HG03280 (cell line): ENCODE measurements around the gene SMCO4.

ENCODE experiments used
- ATAC-seq: cut with Tn5 transposase; IDR thresholded peaks from one replicate; pipeline ENCODE4 v1.9.1; 2021; ENCODE audit warnings: mild to moderate bottlenecking, moderate library complexity; ENCODE audit not compliant: unreplicated experiment

The SMCO4 gene

GRCh38 chr11:93510196-93510873 is 32.9 kb downstream of the SMCO4 start:
- ATAC-seq = no peak

- no peak for ATAC-seq
Observed at GRCh38 chr11:93507517-93507916, 35.7 kb downstream of the SMCO4 start.

GRCh38 chr11:93505703-93506102 is 37.5 kb downstream of the SMCO4 start:
- ATAC-seq = no peak

- ATAC-seq = no peak
Observed at GRCh38 chr11:93504110-93505095, 38.8 kb downstream of the SMCO4 start.

- ATAC-seq = no peak
Observed at GRCh38 chr11:93501856-93502255, 41.3 kb downstream of the SMCO4 start.

- ATAC-seq = no peak
Observed at GRCh38 chr11:93500759-93501158, 42.4 kb downstream of the SMCO4 start.

- ATAC-seq = no peak
Observed at GRCh38 chr11:93498641-93499040, 44.5 kb downstream of the SMCO4 start.

GRCh38 chr11:93498161-93498560 is 45.0 kb downstream of the SMCO4 start:
- ATAC-seq = no peak

GRCh38 chr11:93497596-93497995 is 45.6 kb downstream of the SMCO4 start:
- no peak for ATAC-seq

- ATAC-seq = no peak
Observed at GRCh38 chr11:93494357-93494756, 48.8 kb downstream of the SMCO4 start.

- ATAC-seq = no peak
Observed at GRCh38 chr11:93493252-93493897, 49.8 kb downstream of the SMCO4 start.

GRCh38 chr11:93492464-93493251 is 50.5 kb downstream of the SMCO4 start:
- ATAC-seq = no peak

- no peak for ATAC-seq
Observed at GRCh38 chr11:93491973-93492372, 51.2 kb downstream of the SMCO4 start.

GRCh38 chr11:93490996-93491618 is 52.1 kb downstream of the SMCO4 start:
- ATAC-seq = no peak

GRCh38 chr11:93489841-93490240 is 53.4 kb downstream of the SMCO4 start:
- no peak for ATAC-seq

- no peak for ATAC-seq
Observed at GRCh38 chr11:93487032-93487483, 56.1 kb downstream of the SMCO4 start.

GRCh38 chr11:93485983-93486382 is 57.2 kb downstream of the SMCO4 start:
- no peak for ATAC-seq

GRCh38 chr11:93484716-93485115 is 58.5 kb downstream of the SMCO4 start:
- ATAC-seq = no peak

- no peak for ATAC-seq
Observed at GRCh38 chr11:93482556-93482955, 60.6 kb downstream of the SMCO4 start.

GRCh38 chr11:93481696-93482095 is 61.5 kb downstream of the SMCO4 start:
- no peak for ATAC-seq
